ENCODE data around the gene MAGOHB.

MAGOHB gene

DNA sequence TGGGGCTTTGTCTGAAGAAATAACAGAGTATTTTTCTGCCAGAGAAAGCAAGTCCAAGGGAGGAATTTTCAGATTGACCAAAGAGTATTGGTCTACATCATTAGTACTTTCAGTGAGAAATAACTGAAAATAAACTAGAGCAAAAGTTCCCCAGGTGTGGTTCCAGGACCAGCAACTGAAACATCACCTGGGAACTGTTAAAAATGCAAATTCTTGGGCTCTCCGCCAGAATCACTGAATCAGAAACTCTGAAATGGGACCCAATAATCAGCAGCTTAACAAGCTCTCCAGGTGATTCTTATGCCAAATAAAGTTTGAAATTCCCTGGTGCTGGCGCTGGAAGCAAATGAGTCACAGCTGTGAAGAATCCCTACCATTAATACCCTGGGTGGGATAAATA is 55.6 kb downstream of the MAGOHB start:
- ChIA-PET CTCF (interaction anchor here (1.1 kb wide), 1 partner anchor 227 kb away, joined by 3 read pairs; no protein-coding TSS in a partner anchor), POLR2A (no interaction called here)
- TF ChIP-seq, protein P1, sequence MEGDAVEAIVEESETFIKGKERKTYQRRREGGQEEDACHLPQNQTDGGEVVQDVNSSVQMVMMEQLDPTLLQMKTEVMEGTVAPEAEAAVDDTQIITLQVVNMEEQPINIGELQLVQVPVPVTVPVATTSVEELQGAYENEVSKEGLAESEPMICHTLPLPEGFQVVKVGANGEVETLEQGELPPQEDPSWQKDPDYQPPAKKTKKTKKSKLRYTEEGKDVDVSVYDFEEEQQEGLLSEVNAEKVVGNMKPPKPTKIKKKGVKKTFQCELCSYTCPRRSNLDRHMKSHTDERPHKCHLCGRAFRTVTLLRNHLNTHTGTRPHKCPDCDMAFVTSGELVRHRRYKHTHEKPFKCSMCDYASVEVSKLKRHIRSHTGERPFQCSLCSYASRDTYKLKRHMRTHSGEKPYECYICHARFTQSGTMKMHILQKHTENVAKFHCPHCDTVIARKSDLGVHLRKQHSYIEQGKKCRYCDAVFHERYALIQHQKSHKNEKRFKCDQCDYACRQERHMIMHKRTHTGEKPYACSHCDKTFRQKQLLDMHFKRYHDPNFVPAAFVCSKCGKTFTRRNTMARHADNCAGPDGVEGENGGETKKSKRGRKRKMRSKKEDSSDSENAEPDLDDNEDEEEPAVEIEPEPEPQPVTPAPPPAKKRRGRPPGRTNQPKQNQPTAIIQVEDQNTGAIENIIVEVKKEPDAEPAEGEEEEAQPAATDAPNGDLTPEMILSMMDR (IDR thresholded peaks at IDR 0.05; ENCODE audit: insufficient read depth, low read length, missing control alignments): no peak
- DNase-seq (ENCODE audit: low read depth, low spot score): no peak
- H3K4me3 ChIP-seq (ENCODE audit: low read depth, low read length): no peak overlapping the region

DNA sequence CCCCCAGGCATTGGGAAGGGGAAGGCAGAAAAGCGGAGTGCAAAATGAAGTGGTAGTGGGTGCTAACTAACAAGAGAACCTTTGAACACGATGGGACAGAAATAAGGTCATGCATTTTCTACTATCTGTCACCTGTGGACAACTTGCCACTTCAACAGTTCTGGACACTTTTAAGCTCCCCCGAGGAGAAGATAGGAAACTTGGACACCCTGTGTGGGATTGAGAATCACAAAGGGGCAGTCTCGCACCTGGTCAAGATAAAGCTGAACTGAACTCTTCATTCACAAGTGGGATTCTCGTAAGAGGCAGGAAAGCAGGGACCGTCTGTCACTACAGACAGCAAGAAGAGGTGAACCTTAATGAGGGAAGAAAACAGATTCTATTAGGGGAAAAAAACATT is 56.1 kb downstream of the MAGOHB start:
- POLR2A ChIA-PET: no interaction called here
- CTCF ChIA-PET: interaction anchor here (1.1 kb wide), 1 partner anchor 226 kb away, joined by 3 read pairs; no protein-coding TSS in a partner anchor

DNA sequence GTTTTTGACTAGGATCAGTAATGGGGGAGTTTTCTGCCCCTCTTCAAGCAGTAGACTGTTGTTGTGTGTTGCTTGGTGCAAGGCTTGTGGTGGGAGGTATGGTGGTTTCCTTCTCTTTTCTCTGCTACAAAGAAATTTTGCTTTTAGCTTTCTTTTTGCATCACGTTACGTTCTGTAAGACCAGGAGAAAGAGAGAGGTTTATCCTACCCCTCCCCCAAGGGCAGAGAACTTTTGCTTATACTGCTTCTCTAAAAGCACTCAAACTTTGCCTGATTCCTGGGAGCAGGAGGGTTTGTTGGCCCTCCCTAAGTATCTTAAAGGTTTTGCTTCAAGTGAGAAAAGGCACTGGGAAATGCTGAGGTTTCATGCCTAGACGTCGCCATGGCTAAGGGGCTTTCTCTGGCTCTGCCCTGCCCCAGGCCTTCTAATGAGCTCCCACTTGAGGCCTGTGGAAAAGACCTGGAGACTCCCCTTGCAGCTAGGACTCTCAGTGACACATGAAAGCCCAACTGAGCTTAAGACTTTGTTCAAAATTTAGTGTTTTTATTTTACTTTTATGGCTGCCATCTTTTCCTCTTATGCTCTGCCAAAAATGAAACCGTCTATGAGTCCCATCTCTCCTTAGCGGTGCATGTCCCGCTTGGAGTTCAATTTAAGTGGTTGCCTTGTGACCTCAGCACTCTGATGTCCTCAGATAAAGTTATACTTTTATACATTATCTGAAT is 58.5 kb downstream of the MAGOHB start:
- no peak overlapping the region for H3K4me3 ChIP-seq (ENCODE audit: low read depth, low read length)
- ChIA-PET CTCF (no interaction called here), POLR2A (no interaction called here)
- no peak for DNase-seq (ENCODE audit: low read depth, low spot score)
- TF ChIP-seq, protein P1 (IDR thresholded peaks at IDR 0.05; ENCODE audit: insufficient read depth, low read length, missing control alignments): no peak

More for the DNA sequence above, 56.1 kb downstream of the MAGOHB start:
- TF ChIP-seq, protein P1 (IDR thresholded peaks at IDR 0.05; ENCODE audit: insufficient read depth, low read length, missing control alignments): no peak
- no peak for DNase-seq (ENCODE audit: low read depth, low spot score)
- no peak overlapping the region for H3K4me3 ChIP-seq (ENCODE audit: low read depth, low read length)

DNA sequence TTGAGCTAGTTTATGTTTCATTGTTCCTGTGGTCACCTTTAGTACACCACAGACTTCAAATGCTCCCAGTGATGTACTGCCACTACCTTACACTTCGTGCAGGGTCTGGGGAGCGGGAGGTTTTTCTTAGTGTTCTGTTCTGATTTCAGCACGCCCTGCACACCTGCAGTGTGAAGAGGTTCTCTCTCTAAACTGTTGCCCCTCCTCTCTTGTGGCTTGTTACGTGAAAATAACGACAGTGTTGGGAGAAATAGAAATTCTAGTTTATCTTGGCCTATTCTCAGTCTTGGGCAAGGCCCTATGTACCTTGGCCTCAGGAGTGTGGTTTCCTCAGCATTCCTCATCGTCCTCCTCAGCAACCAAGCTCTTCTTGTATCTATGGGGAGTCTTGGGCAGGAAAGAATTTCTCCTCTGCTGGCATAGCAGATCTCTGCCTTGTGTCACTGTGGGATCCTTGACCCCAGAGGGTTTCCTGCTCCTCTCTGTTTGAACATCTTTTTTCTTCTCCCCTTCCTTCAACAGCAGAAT is 59.1 kb downstream of the MAGOHB start:
- CTCF ChIA-PET: interaction anchor here (1.0 kb wide), 1 partner anchor 9 kb away, joined by 3 read pairs; no protein-coding TSS in a partner anchor
- no peak overlapping the region for H3K4me3 ChIP-seq (ENCODE audit: low read depth, low read length)
- no peak for DNase-seq (ENCODE audit: low read depth, low spot score)
- POLR2A ChIA-PET: no interaction called here
- TF ChIP-seq, protein P1 (IDR thresholded peaks at IDR 0.05; ENCODE audit: insufficient read depth, low read length, missing control alignments): no peak
